ENCODE data around the gene TMEM80. TPM values are rescaled to one million over a fixed set of nuclear protein-coding genes. Genes with fewer than 3 reads are reported as not detected.

Gene TMEM80
- total RNA-seq, 2 experiments from 2014 or later = 21.0 to 22.0 TPM

DNA sequence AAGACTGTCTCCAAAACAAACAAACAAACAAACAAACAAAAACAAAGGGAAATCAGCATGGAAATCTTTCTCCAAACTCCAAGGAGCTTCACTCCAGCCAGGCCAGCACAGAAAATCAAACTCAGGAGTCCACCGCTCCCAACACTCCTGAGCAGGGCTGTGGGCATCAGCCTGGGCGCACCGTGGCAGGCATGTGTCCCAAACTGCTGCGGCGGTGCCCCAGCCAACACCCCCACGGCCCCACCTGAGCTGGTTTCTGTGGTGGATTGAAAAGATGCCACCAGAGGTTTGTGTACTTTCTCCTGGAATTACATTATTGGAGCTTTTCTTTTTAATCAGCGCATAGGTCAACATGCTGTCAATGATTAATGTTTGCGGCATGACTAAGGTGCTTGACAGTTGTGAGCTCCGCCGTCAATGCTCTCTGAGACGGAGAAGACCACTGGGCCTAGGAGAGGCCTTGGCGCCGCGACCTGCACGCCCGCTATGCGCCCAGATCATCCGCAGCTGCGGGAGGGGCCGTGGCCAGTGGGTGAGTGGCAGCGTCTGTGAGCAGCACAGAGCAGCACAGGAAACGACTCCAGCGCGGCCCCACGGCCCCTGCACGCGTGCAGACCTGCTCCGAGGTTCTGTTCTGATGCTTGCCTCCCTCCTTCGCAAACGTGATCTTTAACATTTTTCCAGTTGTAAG is 40.4 kb upstream of the TMEM80 start:
- Histone ChIP-seq H3K36me3 (ENCODE audit: insufficient read depth, low read length) (peaks cover 38% of the 10 kb centered on the region), H3K9me3 (ENCODE audit: control insufficient read depth in 1 of 2, insufficient read depth in 1 of 2, low read length in 2 of 2) (no peaks in the 10 kb centered on the region), H3K4me3 (ENCODE audit: low read length) (no peak overlapping the region), H3K4me1 (ENCODE audit: insufficient read depth, low read length) (no peaks in the 10 kb centered on the region), H3K27ac (ENCODE audit: low read depth in 1 of 2, low read length in 2 of 2) (no peak overlapping the region), H3K27me3 (ENCODE audit: control insufficient read depth in 1 of 2, insufficient read depth in 2 of 2, low read length in 2 of 2) (no peaks in the 10 kb centered on the region)
- ChIA-PET POLR2A (no interaction called here), CTCF (no interaction called here)
- TF ChIP-seq, protein P1, sequence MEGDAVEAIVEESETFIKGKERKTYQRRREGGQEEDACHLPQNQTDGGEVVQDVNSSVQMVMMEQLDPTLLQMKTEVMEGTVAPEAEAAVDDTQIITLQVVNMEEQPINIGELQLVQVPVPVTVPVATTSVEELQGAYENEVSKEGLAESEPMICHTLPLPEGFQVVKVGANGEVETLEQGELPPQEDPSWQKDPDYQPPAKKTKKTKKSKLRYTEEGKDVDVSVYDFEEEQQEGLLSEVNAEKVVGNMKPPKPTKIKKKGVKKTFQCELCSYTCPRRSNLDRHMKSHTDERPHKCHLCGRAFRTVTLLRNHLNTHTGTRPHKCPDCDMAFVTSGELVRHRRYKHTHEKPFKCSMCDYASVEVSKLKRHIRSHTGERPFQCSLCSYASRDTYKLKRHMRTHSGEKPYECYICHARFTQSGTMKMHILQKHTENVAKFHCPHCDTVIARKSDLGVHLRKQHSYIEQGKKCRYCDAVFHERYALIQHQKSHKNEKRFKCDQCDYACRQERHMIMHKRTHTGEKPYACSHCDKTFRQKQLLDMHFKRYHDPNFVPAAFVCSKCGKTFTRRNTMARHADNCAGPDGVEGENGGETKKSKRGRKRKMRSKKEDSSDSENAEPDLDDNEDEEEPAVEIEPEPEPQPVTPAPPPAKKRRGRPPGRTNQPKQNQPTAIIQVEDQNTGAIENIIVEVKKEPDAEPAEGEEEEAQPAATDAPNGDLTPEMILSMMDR (IDR thresholded peaks at IDR 0.05) = no peak
- ATAC-seq (ENCODE audit: poor library complexity) (no peak), DNase-seq (no peak)
- H3K27ac Mint-ChIP-seq = no peak overlapping the region
- intact Hi-C loops (cut with DNase I, micrococcal nuclease) = no loop called here
- no peaks in the 10 kb centered on the region for H3K9me3 Mint-ChIP-seq
- H3K27me3 Mint-ChIP-seq = no peaks in the 10 kb centered on the region
- no peaks in the 10 kb centered on the region for H3K4me1 Mint-ChIP-seq (ENCODE audit: low read depth)
- H3K4me3 Mint-ChIP-seq = no peak overlapping the region
- peaks cover 33% of the 10 kb centered on the region for H3K36me3 Mint-ChIP-seq (ENCODE audit: low read depth)

DNA sequence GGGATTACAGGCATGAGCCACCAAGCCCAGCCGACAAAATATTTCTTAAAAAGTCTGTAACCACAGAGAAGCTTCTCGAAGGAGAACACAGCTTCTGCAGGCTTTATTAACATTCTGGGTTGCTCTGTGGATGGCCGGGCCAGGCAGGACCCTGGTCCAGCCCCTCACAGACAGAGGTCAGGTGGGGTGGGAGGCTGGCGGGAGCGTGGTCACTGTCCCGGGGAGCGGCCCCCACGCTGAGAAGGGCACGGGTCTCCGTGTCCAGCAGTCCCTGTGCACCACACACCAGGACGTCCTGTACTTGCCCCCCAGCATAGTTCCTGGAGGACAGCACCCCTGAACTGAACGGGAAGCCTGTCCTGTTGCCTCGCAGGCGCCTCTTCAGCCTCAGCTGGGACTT is 39.2 kb upstream of the TMEM80 start:
- H3K36me3 Mint-ChIP-seq (ENCODE audit: low read depth) = peaks cover 27% of the 10 kb centered on the region
- no peak overlapping the region for H3K4me3 ChIP-seq (ENCODE audit: low read length)
- no peak for DNase-seq
- no peaks in the 10 kb centered on the region for H3K9me3 ChIP-seq (ENCODE audit: control insufficient read depth in 1 of 2, insufficient read depth in 1 of 2, low read length in 2 of 2)
- no peak for ATAC-seq (ENCODE audit: poor library complexity)
- no peaks in the 10 kb centered on the region for H3K27me3 ChIP-seq (ENCODE audit: control insufficient read depth in 1 of 2, insufficient read depth in 2 of 2, low read length in 2 of 2)
- no peaks in the 10 kb centered on the region for H3K9me3 Mint-ChIP-seq
- TF ChIP-seq, protein P1 (IDR thresholded peaks at IDR 0.05) = no peak
- ChIA-PET POLR2A (no interaction called here), CTCF (interaction anchor here (1.1 kb wide), 1 partner anchor 44 kb away, joined by 3 read pairs; no protein-coding TSS in a partner anchor)
- no peak overlapping the region for H3K27ac Mint-ChIP-seq
- no peaks in the 10 kb centered on the region for H3K4me1 Mint-ChIP-seq (ENCODE audit: low read depth)
- H3K36me3 ChIP-seq (ENCODE audit: insufficient read depth, low read length) = peaks cover 39% of the 10 kb centered on the region
- no peak overlapping the region for H3K27ac ChIP-seq (ENCODE audit: low read depth in 1 of 2, low read length in 2 of 2)
- no peaks in the 10 kb centered on the region for H3K27me3 Mint-ChIP-seq
- intact Hi-C loops (cut with DNase I, micrococcal nuclease) = no loop called here
- no peak overlapping the region for H3K4me3 Mint-ChIP-seq
- H3K4me1 ChIP-seq (ENCODE audit: insufficient read depth, low read length) = no peaks in the 10 kb centered on the region

DNA sequence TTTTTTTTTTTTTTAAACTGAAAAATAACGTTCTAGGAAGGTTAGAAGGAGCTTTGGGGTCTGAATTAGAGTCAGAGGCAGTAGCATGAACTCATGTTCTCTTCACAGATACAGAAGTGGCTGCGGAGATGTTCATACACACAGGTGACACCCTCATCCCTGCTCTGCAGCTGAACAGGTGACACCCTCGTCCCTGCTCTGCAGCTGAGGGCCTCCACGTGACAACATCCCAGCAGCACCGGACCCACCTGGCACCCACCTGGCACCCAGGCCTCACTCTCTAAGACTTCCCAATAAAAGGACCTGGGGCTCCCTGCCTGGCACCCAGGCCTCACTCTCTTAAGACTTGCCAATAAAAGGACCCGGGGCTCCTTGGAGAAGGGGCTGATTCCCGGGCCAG is 38.8 kb upstream of the TMEM80 start:
- Mint-ChIP-seq H3K36me3 (ENCODE audit: low read depth) (peaks cover 22% of the 10 kb centered on the region), H3K4me1 (ENCODE audit: low read depth) (no peaks in the 10 kb centered on the region), H3K9me3 (no peaks in the 10 kb centered on the region), H3K27ac (no peak overlapping the region), H3K4me3 (no peak overlapping the region), H3K27me3 (no peaks in the 10 kb centered on the region)
- no peaks in the 10 kb centered on the region for H3K4me1 ChIP-seq (ENCODE audit: insufficient read depth, low read length)
- CTCF ChIA-PET = interaction anchor here (1.1 kb wide), 1 partner anchor 44 kb away, joined by 3 read pairs; no protein-coding TSS in a partner anchor
- TF ChIP-seq, protein P1 (IDR thresholded peaks at IDR 0.05) = no peak
- intact Hi-C loops (cut with DNase I, micrococcal nuclease) = no loop called here
- POLR2A ChIA-PET = interaction anchor here (1.0 kb wide), 1 partner anchor 38 kb away, joined by 3 read pairs; the partner anchor contains the start of genes DEAF1 and TMEM80
- H3K36me3 ChIP-seq (ENCODE audit: insufficient read depth, low read length) = peaks cover 39% of the 10 kb centered on the region
- DNase-seq (no peak), ATAC-seq (ENCODE audit: poor library complexity) (no peak)
- H3K4me3 ChIP-seq (ENCODE audit: low read length) = no peak overlapping the region
- H3K9me3 ChIP-seq (ENCODE audit: control insufficient read depth in 1 of 2, insufficient read depth in 1 of 2, low read length in 2 of 2) = no peaks in the 10 kb centered on the region
- H3K27me3 ChIP-seq (ENCODE audit: control insufficient read depth in 1 of 2, insufficient read depth in 2 of 2, low read length in 2 of 2) = no peaks in the 10 kb centered on the region
- no peak overlapping the region for H3K27ac ChIP-seq (ENCODE audit: low read depth in 1 of 2, low read length in 2 of 2)
